H1 (cell line): Measurements from ENCODE around the gene CD226. TPM values are rescaled to one million over a fixed set of nuclear protein-coding genes. Genes with fewer than 3 reads are reported as not detected.

ENCODE experiments used
- CTCF ChIA-PET: fragments of 300-600 bp; sonication (Branson Sonifier 250); formaldehyde crosslinking; loops from one replicate; lab custom pipeline; 2021; ENCODE audit not compliant: partially characterized antibody; lab: Charles Lee
- POLR2A ChIA-PET: fragments of 300-600 bp; sonication (Branson Sonifier 250); formaldehyde crosslinking; loops from one replicate; lab custom pipeline; 2021; ENCODE audit warnings: inconsistent platforms; ENCODE audit not compliant: partially characterized antibody; lab: Charles Lee
- DNase-seq, 2 experiments: peaks; one replicate each; pipeline versions ENCODE4 v3.0.0 to v3.0.0-alpha.2; 2010 to 2022; ENCODE audit warnings: low spot score in 2 of 2, low read depth in 1 of 2, mixed read lengths in 1 of 2
- FAIRE-seq: peaks from 2 replicates; lab custom pipeline; 2011; peaks lifted over from hg19 to GRCh38; lab: Jason Lieb, UNC
- H2AFZ ChIP-seq: 2 replicates; pipeline ENCODE4 v1.8.1; 2012; ENCODE audit warnings: low read length, inconsistent platforms
- H2AK5ac ChIP-seq: 2 replicates; pipeline ENCODE4 v1.6.1; 2013; ENCODE audit warnings: low read depth, low read length
- H2BK120ac ChIP-seq: replicated peaks from 2 replicates; pipeline ENCODE3; 2013; ENCODE audit warnings: low read depth, low read length, inconsistent platforms
- H2BK12ac ChIP-seq: 2 replicates; pipeline ENCODE4 v1.6.1; 2013; ENCODE audit warnings: low read depth, low read length
- H2BK15ac ChIP-seq: 2 replicates; pipeline ENCODE4 v1.6.1; 2013; ENCODE audit warnings: low read length
- H2BK20ac ChIP-seq: 2 replicates; pipeline ENCODE4 v1.6.1; 2013; ENCODE audit warnings: low read length
- H2BK5ac ChIP-seq: 2 replicates; pipeline ENCODE4 v1.6.1; 2013; ENCODE audit warnings: low read depth, low read length
- H3K14ac ChIP-seq: 2 replicates; pipeline ENCODE4 v1.6.1; 2013; ENCODE audit warnings: inconsistent platforms; ENCODE audit not compliant: insufficient read length
- H3K18ac ChIP-seq: 2 replicates; pipeline ENCODE4 v1.6.1; 2013; ENCODE audit warnings: low read length; ENCODE audit errors: extremely low read depth
- H3K23ac ChIP-seq: 2 replicates; pipeline ENCODE4 v1.6.1; 2013; ENCODE audit warnings: inconsistent platforms; ENCODE audit not compliant: insufficient read length
- H3K23me2 ChIP-seq: 2 replicates; pipeline ENCODE4 v1.6.1; 2013; ENCODE audit warnings: low read depth, low read length
- H3K27ac ChIP-seq: 2 replicates; pipeline ENCODE4 v1.6.1; 2011; ENCODE audit warnings: low read depth, low read length, inconsistent platforms
- H3K27me3 ChIP-seq, 4 experiments: replicated peaks in 1 of 4; 1 replicate in 1 of 4; 2 replicates in 3 of 4; pipeline versions ENCODE4 v1.6.1 to v1.8.1; 2011 to 2013; ENCODE audit warnings: low read length in 3 of 4, mild to moderate bottlenecking in 3 of 4, inconsistent platforms in 2 of 4, mixed read lengths in 2 of 4, moderate library complexity in 1 of 4; ENCODE audit not compliant: control insufficient read depth in 3 of 4, insufficient read depth in 3 of 4; ENCODE audit errors: extremely low read depth in 1 of 4
- H3K36me3 ChIP-seq, 4 experiments: 2 replicates each; pipeline versions ENCODE4 v1.6.1 to v1.8.1; 2011 to 2013; ENCODE audit warnings: mild to moderate bottlenecking in 4 of 4, low read length in 3 of 4, moderate library complexity in 2 of 4, control low read depth in 1 of 4, inconsistent platforms in 1 of 4; ENCODE audit not compliant: insufficient read depth in 4 of 4, control insufficient read depth in 2 of 4
- H3K4ac ChIP-seq: replicated peaks from 2 replicates; pipeline ENCODE3; 2013; ENCODE audit warnings: low read length, low read depth, mixed read lengths, inconsistent platforms; ENCODE audit not compliant: insufficient read length
- H3K4me1 ChIP-seq, 4 experiments: replicated peaks in 1 of 4; 1 replicate in 1 of 4; 2 replicates in 3 of 4; pipeline versions ENCODE4 v1.6.1 to v1.8.1; 2011 to 2013; ENCODE audit warnings: low read length in 3 of 4, inconsistent platforms in 2 of 4, mixed read lengths in 1 of 4; ENCODE audit not compliant: insufficient read depth in 4 of 4, control insufficient read depth in 3 of 4
- H3K4me2 ChIP-seq, 2 experiments: 2 replicates each; pipeline versions ENCODE4 v1.6.1 to v1.8.1; 2011 to 2013; ENCODE audit warnings: low read depth in 2 of 2, low read length in 2 of 2, control low read depth in 1 of 2, inconsistent platforms in 1 of 2, mild to moderate bottlenecking in 1 of 2; ENCODE audit not compliant: insufficient read depth in 1 of 2
- H3K4me3 ChIP-seq, 4 experiments: fragments of 200-600, 300-600 bp in 1 of 4; sonication (generic), shearing (Covaris generic), sonication (Bioruptor Twin) in 1 of 4; 2 replicates each; pipeline versions ENCODE4 v1.5.1 to v1.8.1; 2011 to 2016; ENCODE audit warnings: low read length in 4 of 4, low read depth in 3 of 4, control low read depth in 2 of 4, inconsistent platforms in 2 of 4, mild to moderate bottlenecking in 2 of 4, mixed read lengths in 1 of 4, moderate library complexity in 1 of 4; ENCODE audit not compliant: insufficient read depth in 2 of 4; ENCODE audit errors: extremely low read depth in 1 of 4
- H3K56ac ChIP-seq: replicated peaks from 2 replicates; pipeline ENCODE3; 2013; ENCODE audit warnings: low read depth, mild to moderate bottlenecking, mixed read lengths, low read length, inconsistent platforms; ENCODE audit not compliant: insufficient read length
- H3K79me1 ChIP-seq: 2 replicates; pipeline ENCODE4 v1.6.1; 2013; ENCODE audit warnings: low read depth, low read length, control low read depth
- H3K79me2 ChIP-seq, 2 experiments: 2 replicates each; pipeline versions ENCODE4 v1.6.1 to v1.8.1; 2012 to 2013; ENCODE audit warnings: low read length in 2 of 2, mild to moderate bottlenecking in 2 of 2, inconsistent platforms in 1 of 2; ENCODE audit not compliant: insufficient read depth in 2 of 2, control insufficient read depth in 1 of 2
- H3K9ac ChIP-seq, 4 experiments: replicated peaks in 1 of 4; 1 replicate in 1 of 4; 2 replicates in 3 of 4; pipeline versions ENCODE4 v1.6.1 to v1.8.1; 2011 to 2013; ENCODE audit warnings: low read depth in 3 of 4, low read length in 3 of 4, control low read depth in 2 of 4, mild to moderate bottlenecking in 2 of 4, moderate library complexity in 2 of 4, inconsistent platforms in 1 of 4; ENCODE audit errors: extremely low read depth in 1 of 4
- H3K9me3 ChIP-seq, 2 experiments: 2 replicates each; pipeline versions ENCODE4 v1.6.1 to v1.8.1; 2012 to 2013; ENCODE audit warnings: mild to moderate bottlenecking in 2 of 2, moderate library complexity in 2 of 2, control low read depth in 1 of 2, inconsistent platforms in 1 of 2, low read depth in 1 of 2, low read length in 1 of 2, mixed read lengths in 1 of 2; ENCODE audit not compliant: insufficient read depth in 2 of 2
- H4K20me1 ChIP-seq, 2 experiments: replicated peaks in 1 of 2; 2 replicates each; pipeline versions ENCODE3 to v1.8.1; 2011 to 2013; ENCODE audit warnings: inconsistent platforms in 2 of 2, low read length in 2 of 2, mild to moderate bottlenecking in 1 of 2; ENCODE audit not compliant: insufficient read depth in 2 of 2, control insufficient read depth in 1 of 2
- H4K5ac ChIP-seq: 2 replicates; pipeline ENCODE4 v1.6.1; 2013; ENCODE audit warnings: low read length, low read depth, mixed read lengths, inconsistent platforms; ENCODE audit not compliant: insufficient read length
- H4K8ac ChIP-seq: 2 replicates; pipeline ENCODE4 v1.8.0; 2013; ENCODE audit warnings: mild to moderate bottlenecking, moderate library complexity, low read length, inconsistent platforms; ENCODE audit not compliant: insufficient read depth; ENCODE audit errors: extremely low read depth
- H4K91ac ChIP-seq: replicated peaks from 2 replicates; pipeline ENCODE3; 2013; ENCODE audit warnings: low read length, mixed read lengths, inconsistent platforms; ENCODE audit not compliant: insufficient read length
- HDAC6 ChIP-seq: IDR thresholded peaks from one replicate; pipeline ENCODE4 v1.7.1; 2012; ENCODE audit warnings: low read depth, mild to moderate bottlenecking, inconsistent platforms, low read length, moderate library complexity
- POLR2A ChIP-seq, 2 experiments: IDR thresholded peaks; 1 replicate in 1 of 2; 2 replicates in 1 of 2; pipeline ENCODE4 v1.6.1; 2011; ENCODE audit warnings: low read depth in 2 of 2, low read length in 2 of 2, mild to moderate bottlenecking in 2 of 2; ENCODE audit errors: control extremely low read depth in 1 of 2
- POLR2AphosphoS5 ChIP-seq: IDR thresholded peaks from 2 replicates; pipeline ENCODE4 v1.6.1; 2011; ENCODE audit warnings: low read depth, low read length
- RBBP5 ChIP-seq: IDR thresholded peaks from 2 replicates; pipeline ENCODE4 v1.7.1; 2012; ENCODE audit warnings: low read depth, mild to moderate bottlenecking, inconsistent platforms, low read length, moderate library complexity, borderline replicate concordance
- RXRA ChIP-seq: IDR thresholded peaks from 2 replicates; pipeline ENCODE4 v1.6.1; 2011; ENCODE audit warnings: low read depth, mild to moderate bottlenecking, low read length, moderate library complexity; ENCODE audit not compliant: insufficient read depth
- SAP30 ChIP-seq: fragments of 300-600 bp; sonication (generic); IDR thresholded peaks from 2 replicates; pipeline ENCODE4 v1.7.1; 2012; ENCODE audit warnings: low read length, moderate library complexity, mild to moderate bottlenecking, inconsistent platforms; ENCODE audit not compliant: insufficient read depth, insufficient replicate concordance
- polyA plus RNA-seq, 7 experiments: library from polyadenylated mRNA; depleted of rRNA in 3 of 7; stranded (reverse) in 5 of 7; unstranded in 2 of 7; fragments of >200 nt in 5 of 7; fragments of 200-250 nt in 2 of 7; gene quantifications; 1 replicate in 5 of 7; 2 replicates in 1 of 7; 4 replicates in 1 of 7; pipeline versions ENCODE4 v1.2.1 to v1.2.3, GENCODE V29; 2011 to 2013; ENCODE audit warnings: missing spikeins in 2 of 7, mixed read lengths in 2 of 7
- total RNA-seq: library from RNA; stranded (reverse); fragmentation: NEBNext Ultra II Directional; extraction: Animal tissue kit (Norgen Biotek cat#: 25700); gene quantifications from 2 replicates; pipeline ENCODE4 v1.2.1, GENCODE V29; 2021

CD226 gene
- total and polyA plus RNA-seq, 2 of the 8 experiments (the other 6 are each of a cell fraction or from before 2014, with no cell fraction given) = not detected

GRCh38 chr18:69908838-69909237 lies 38.8 kb downstream of the CD226 start:
- no peak overlapping the region for H4K5ac ChIP-seq
- no peak for DNase-seq
- H2AK5ac ChIP-seq = no peak overlapping the region
- no peak overlapping the region for H3K27ac ChIP-seq
- no peaks in the 10 kb centered on the region for H3K79me2 ChIP-seq
- no peak overlapping the region for H3K14ac ChIP-seq
- H2BK12ac ChIP-seq = no peak overlapping the region
- H3K79me1 ChIP-seq = no peaks in the 10 kb centered on the region
- no peak overlapping the region for H2AFZ ChIP-seq
- no peak overlapping the region for H2BK20ac ChIP-seq
- ChIA-PET CTCF (interaction anchor here (0.6 kb wide), 1 partner anchor 46 kb away, joined by 3 read pairs; no protein-coding TSS in a partner anchor), POLR2A (no interaction called here)
- FAIRE-seq = no peak
- H3K27me3 ChIP-seq = no peaks in the 10 kb centered on the region
- no peak overlapping the region for H4K91ac ChIP-seq
- no peaks in the 10 kb centered on the region for H4K20me1 ChIP-seq
- H3K4me2 ChIP-seq = no peak overlapping the region
- no peak overlapping the region for H2BK5ac ChIP-seq
- H3K9me3 ChIP-seq = no peaks in the 10 kb centered on the region
- no peak overlapping the region for H3K18ac ChIP-seq
- H3K23me2 ChIP-seq = no peaks in the 10 kb centered on the region
- no peaks in the 10 kb centered on the region for H3K36me3 ChIP-seq
- H3K23ac ChIP-seq = no peak overlapping the region
- H3K56ac ChIP-seq = no peak overlapping the region
- H2BK120ac ChIP-seq = no peak overlapping the region
- H3K4me1 ChIP-seq = no peaks in the 10 kb centered on the region
- no peak overlapping the region for H3K9ac ChIP-seq
- H3K4ac ChIP-seq = no peak overlapping the region
- no peak overlapping the region for H2BK15ac ChIP-seq
- H4K8ac ChIP-seq = no peak overlapping the region
- no peak overlapping the region for H3K4me3 ChIP-seq
- TF ChIP-seq RXRA (no peak), HDAC6 (no peak), POLR2A (IDR thresholded peaks at IDR 0.05; ENCODE audit: control extremely low read depth in 1 of 2, low read depth in 2 of 2, low read length in 2 of 2) (no peak), SAP30 (no peak), POLR2AphosphoS5 (no peak), RBBP5 (no peak)
